Colonic mucosa (tissue), 4 donors: ENCODE measurements around the gene EPHB1. TPM values are rescaled to one million over a fixed set of nuclear protein-coding genes. Genes with fewer than 3 reads are reported as not detected.

Experiments
- DNase-seq: peaks from one replicate; pipeline ENCODE4 v3.0.0-alpha.2; 2020
- H3K27ac ChIP-seq: fragments of 200-600 bp; one replicate; pipeline ENCODE4 v1.8.0; 2021
- H3K27me3 ChIP-seq: fragments of 200-600 bp; one replicate; pipeline ENCODE4 v1.8.0; 2021
- H3K36me3 ChIP-seq: fragments of 200-600 bp; one replicate; pipeline ENCODE4 v1.8.0; 2021
- H3K4me1 ChIP-seq: fragments of 200-600 bp; one replicate; pipeline ENCODE4 v1.8.0; 2021; ENCODE audit warnings: mild to moderate bottlenecking
- H3K4me3 ChIP-seq: fragments of 200-600 bp; one replicate; pipeline ENCODE4 v1.8.0; 2021
- H3K9ac ChIP-seq, 2 donors: one replicate each; pipeline ENCODE4 v1.7.0; 2013; ENCODE audit warnings: control low read depth in 2 of 2, low read depth in 2 of 2, low read length in 2 of 2
- H3K9me3 ChIP-seq: fragments of 200-600 bp; one replicate; pipeline ENCODE4 v1.8.0; 2021
- CTCF ChIP-seq: fragments of 200-600 bp; IDR thresholded peaks from one replicate; pipeline ENCODE4 v1.8.0; 2022; ENCODE audit warnings: antibody characterized with exemption, mild to moderate bottlenecking
- intact Hi-C: fragments of 100-400 bp; cut with DNase I; formaldehyde crosslinking; loops from one replicate; pipeline ENCODE4 v1.14.1; 2022
- total RNA-seq, 2 donors: library from RNA; stranded (reverse); fragmentation: NEBNext Ultra II Directional in 1 of 2; extraction: Animal tissue kit (Norgen Biotek cat#: 25700) in 1 of 2; gene quantifications; one replicate each; pipeline ENCODE4 v1.2.1, GENCODE V29; 2021
- donor health status: healthy.
- donor health status: DM: no; HTN: no; CAD: no.
- donor health status: DM: no; HTN: no; CAD: no.

Gene EPHB1
- total RNA-seq, 2 donors from 2014 or later, result 0.40 to 0.74 TPM

- no peaks in the 10 kb centered on the region for H3K27me3 ChIP-seq
- no peaks in the 10 kb centered on the region for H3K4me1 ChIP-seq
- intact Hi-C loops, result no loop called here
- H3K27ac ChIP-seq, result no peak overlapping the region
- H3K9me3 ChIP-seq, result no peaks in the 10 kb centered on the region
- no peak overlapping the region for H3K4me3 ChIP-seq
- DNase-seq, result no peak
- no peak for TF ChIP-seq CTCF
- H3K36me3 ChIP-seq, result no peaks in the 10 kb centered on the region
- H3K9ac ChIP-seq, result no peak overlapping the region
Measured at GRCh38 chr3:134898181-134898754, 103.2 kb downstream of the EPHB1 start.

GRCh38 chr3:134899786-134900185 is 104.7 kb downstream of the EPHB1 start:
- Histone ChIP-seq H3K9me3 (no peaks in the 10 kb centered on the region), H3K27me3 (no peaks in the 10 kb centered on the region), H3K27ac (no peak overlapping the region), H3K9ac (no peak overlapping the region), H3K36me3 (no peaks in the 10 kb centered on the region), H3K4me3 (no peak overlapping the region), H3K4me1 (no peaks in the 10 kb centered on the region)
- no peak for DNase-seq
- intact Hi-C loops, result no loop called here
- TF ChIP-seq CTCF, result no peak

GRCh38 chr3:134900482-134900881 is 105.4 kb downstream of the EPHB1 start:
- H3K9me3 ChIP-seq, result no peaks in the 10 kb centered on the region
- no peak overlapping the region for H3K4me3 ChIP-seq
- H3K27me3 ChIP-seq, result no peaks in the 10 kb centered on the region
- no peaks in the 10 kb centered on the region for H3K36me3 ChIP-seq
- H3K9ac ChIP-seq, result no peak overlapping the region
- DNase-seq, result no peak
- intact Hi-C loops, result no loop called here
- H3K27ac ChIP-seq, result no peak overlapping the region
- TF ChIP-seq CTCF, result no peak
- no peaks in the 10 kb centered on the region for H3K4me1 ChIP-seq

GRCh38 chr3:134901461-134901860 is 106.4 kb downstream of the EPHB1 start:
- Histone ChIP-seq H3K4me1 (no peaks in the 10 kb centered on the region), H3K9ac (no peak overlapping the region), H3K27me3 (no peaks in the 10 kb centered on the region), H3K9me3 (no peaks in the 10 kb centered on the region), H3K27ac (no peak overlapping the region), H3K36me3 (no peaks in the 10 kb centered on the region), H3K4me3 (no peak overlapping the region)
- no peak for TF ChIP-seq CTCF
- intact Hi-C loops, result no loop called here
- no peak for DNase-seq

- Histone ChIP-seq H3K27me3 (no peaks in the 10 kb centered on the region), H3K9me3 (no peaks in the 10 kb centered on the region), H3K27ac (no peak overlapping the region), H3K36me3 (no peaks in the 10 kb centered on the region), H3K9ac (no peak overlapping the region), H3K4me1 (no peaks in the 10 kb centered on the region), H3K4me3 (no peak overlapping the region)
- intact Hi-C loops, result no loop called here
- TF ChIP-seq CTCF, result no peak
- DNase-seq, result no peak
Measured at GRCh38 chr3:134903837-134904236, 108.8 kb downstream of the EPHB1 start.
